HG03354 (cell line): ENCODE results near the gene KLHDC10.
A peak's percentile ranks its signal among the peaks of the same experiment; 100 is the strongest.
"Not testable (repeated sequence)": the region's sequence is repeated elsewhere in the genome, so short reads cannot be mapped to it uniquely, and the experiment has no call there.

Source experiments
- ATAC-seq: cut with Tn5 transposase; IDR thresholded peaks from one replicate; pipeline ENCODE4 v1.9.1; 2021; ENCODE audit warnings: mild to moderate bottlenecking; ENCODE audit not compliant: unreplicated experiment, poor library complexity, severe bottlenecking

The KLHDC10 gene

GRCh38 chr7:130069978-130070860 lies at the start of gene KLHDC10:
TSS of gene KLHDC10 (plus strand) at chr7:130070534. CDS start at chr7:130070644, 110 bp downstream.
- peak; percentile 96 for ATAC-seq

GRCh38 chr7:130021105-130021834 lies 49.1 kb upstream of the KLHDC10 start:
- ATAC-seq, result no peak

GRCh38 chr7:130022115-130022514 lies 48.2 kb upstream of the KLHDC10 start:
- no peak for ATAC-seq

- ATAC-seq, result no peak
These were observed 47.6 kb upstream of the KLHDC10 start for GRCh38 chr7:130022623-130023175.

GRCh38 chr7:130024390-130024789 lies 45.9 kb upstream of the KLHDC10 start:
- ATAC-seq, result no peak

GRCh38 chr7:130032698-130033097 lies 37.6 kb upstream of the KLHDC10 start:
- no peak for ATAC-seq

GRCh38 chr7:130037703-130038102 lies 32.6 kb upstream of the KLHDC10 start:
- ATAC-seq, result no peak

GRCh38 chr7:130040576-130040975 lies 29.8 kb upstream of the KLHDC10 start:
- ATAC-seq, result no peak

- ATAC-seq, result no peak
These were observed 22.5 kb upstream of the KLHDC10 start for GRCh38 chr7:130047831-130048230.

- no peak for ATAC-seq
These were observed 21.4 kb upstream of the KLHDC10 start for GRCh38 chr7:130048906-130049305.

- not testable (repeated sequence) for ATAC-seq
These were observed 18.1 kb upstream of the KLHDC10 start for GRCh38 chr7:130052250-130052649.

- ATAC-seq, result not testable (repeated sequence)
These were observed 15.1 kb upstream of the KLHDC10 start for GRCh38 chr7:130055198-130055597.

GRCh38 chr7:130062246-130062645 lies 8.1 kb upstream of the KLHDC10 start:
- no peak for ATAC-seq

GRCh38 chr7:130063036-130063435 lies 7.3 kb upstream of the KLHDC10 start:
- peak; percentile 53 for ATAC-seq

GRCh38 chr7:130064580-130064926 lies 5.8 kb upstream of the KLHDC10 start:
- not testable (repeated sequence) for ATAC-seq

GRCh38 chr7:130065500-130066152 lies 4.7 kb upstream of the KLHDC10 start:
- ATAC-seq, result no peak

- no peak for ATAC-seq
These were observed 956 bp upstream of the KLHDC10 start for GRCh38 chr7:130069179-130069977.

- ATAC-seq, result peak; percentile 6
These were observed 708 bp downstream of the KLHDC10 start for GRCh38 chr7:130070861-130071622.
